ENCODE data around the gene WAC.
"Not testable (repeated sequence)": the region's sequence is repeated elsewhere in the genome, so short reads cannot be mapped to it uniquely, and the experiment has no call there.

WAC gene

DNA sequence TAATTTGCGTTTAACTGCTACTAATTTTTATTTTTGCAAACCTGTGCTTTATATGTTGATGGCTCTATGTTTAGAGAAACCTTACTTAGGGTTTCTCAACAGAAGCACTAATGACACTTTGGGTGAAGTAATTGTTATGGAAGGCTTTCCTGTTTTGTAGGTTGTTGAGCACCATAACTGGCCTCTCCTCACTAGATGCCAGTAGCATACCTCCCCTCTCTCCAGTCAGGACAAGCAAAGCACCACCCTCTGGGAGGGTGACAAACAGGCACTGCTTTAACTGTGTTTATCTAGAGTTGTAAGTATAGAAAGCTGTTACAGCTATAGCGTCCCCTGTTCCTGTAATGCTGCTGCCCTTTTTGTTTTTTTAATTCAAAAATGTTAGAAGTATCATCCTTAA is 60.9 kb downstream of the WAC start:
- Histone ChIP-seq H3K4me3 (ENCODE audit: low read depth in 1 of 2, low read length in 2 of 2) (no peak overlapping the region), H3K36me3 (ENCODE audit: insufficient read depth, low read length) (peaks cover 27% of the 10 kb centered on the region), H3K9me3 (ENCODE audit: low read length) (no peaks in the 10 kb centered on the region), H3K9ac (ENCODE audit: low read length) (no peak overlapping the region), H3K27ac (ENCODE audit: low read depth, low read length) (no peak overlapping the region), H3K27me3 (ENCODE audit: control insufficient read depth in 1 of 2, insufficient read depth in 2 of 2, low read length in 2 of 2) (no peaks in the 10 kb centered on the region), H3K4me1 (ENCODE audit: insufficient read depth, low read length) (peaks cover 29% of the 10 kb centered on the region)

DNA sequence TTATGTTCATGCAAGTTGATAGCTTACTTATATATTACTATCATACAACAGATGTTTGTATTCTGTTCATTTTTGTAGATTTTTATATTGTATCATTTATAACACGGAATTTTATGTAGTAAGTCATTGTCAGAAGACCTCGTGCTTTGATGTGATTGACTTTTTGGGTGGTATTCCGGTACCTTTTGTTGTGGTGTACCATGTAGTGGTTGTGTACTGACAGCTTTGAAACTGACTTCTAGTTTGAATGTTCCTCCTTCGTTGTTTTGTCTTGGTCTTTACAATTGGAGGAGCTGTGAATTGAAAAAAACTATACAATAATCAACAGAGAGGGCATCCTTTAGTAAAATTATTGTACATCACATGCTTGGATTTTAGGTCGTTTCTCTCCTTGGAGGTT is 61.5 kb downstream of the WAC start:
- H3K36me3 ChIP-seq (ENCODE audit: insufficient read depth, low read length): peaks cover 27% of the 10 kb centered on the region
- no peak overlapping the region for H3K9ac ChIP-seq (ENCODE audit: low read length)
- H3K4me1 ChIP-seq (ENCODE audit: insufficient read depth, low read length): peaks cover 31% of the 10 kb centered on the region
- H3K9me3 ChIP-seq (ENCODE audit: low read length): no peaks in the 10 kb centered on the region
- no peaks in the 10 kb centered on the region for H3K27me3 ChIP-seq (ENCODE audit: control insufficient read depth in 1 of 2, insufficient read depth in 2 of 2, low read length in 2 of 2)
- H3K27ac ChIP-seq (ENCODE audit: low read depth, low read length): no peak overlapping the region
- H3K4me3 ChIP-seq (ENCODE audit: low read depth in 1 of 2, low read length in 2 of 2): no peak overlapping the region

DNA sequence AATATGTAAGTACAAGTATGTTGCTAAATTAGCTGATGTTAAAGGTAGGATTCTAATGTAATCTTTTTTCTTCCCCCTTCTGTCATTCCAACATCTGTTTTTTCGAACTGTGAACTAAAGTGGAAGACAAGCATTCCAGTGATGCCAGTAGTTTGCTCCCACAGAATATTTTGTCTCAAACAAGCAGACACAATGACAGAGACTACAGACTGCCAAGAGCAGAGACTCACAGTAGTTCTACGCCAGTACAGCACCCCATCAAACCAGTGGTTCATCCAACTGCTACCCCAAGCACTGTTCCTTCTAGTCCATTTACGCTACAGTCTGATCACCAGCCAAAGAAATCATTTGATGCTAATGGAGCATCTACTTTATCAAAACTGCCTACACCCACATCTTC is 62.7 kb downstream of the WAC start:
- no peak overlapping the region for H3K9ac ChIP-seq (ENCODE audit: low read length)
- H3K27ac ChIP-seq (ENCODE audit: low read depth, low read length): no peak overlapping the region
- H3K36me3 ChIP-seq (ENCODE audit: insufficient read depth, low read length): peaks cover 19% of the 10 kb centered on the region
- no peaks in the 10 kb centered on the region for H3K27me3 ChIP-seq (ENCODE audit: control insufficient read depth in 1 of 2, insufficient read depth in 2 of 2, low read length in 2 of 2)
- peaks cover 34% of the 10 kb centered on the region for H3K4me1 ChIP-seq (ENCODE audit: insufficient read depth, low read length)
- no peaks in the 10 kb centered on the region for H3K9me3 ChIP-seq (ENCODE audit: low read length)
- no peak overlapping the region for H3K4me3 ChIP-seq (ENCODE audit: low read depth in 1 of 2, low read length in 2 of 2)

DNA sequence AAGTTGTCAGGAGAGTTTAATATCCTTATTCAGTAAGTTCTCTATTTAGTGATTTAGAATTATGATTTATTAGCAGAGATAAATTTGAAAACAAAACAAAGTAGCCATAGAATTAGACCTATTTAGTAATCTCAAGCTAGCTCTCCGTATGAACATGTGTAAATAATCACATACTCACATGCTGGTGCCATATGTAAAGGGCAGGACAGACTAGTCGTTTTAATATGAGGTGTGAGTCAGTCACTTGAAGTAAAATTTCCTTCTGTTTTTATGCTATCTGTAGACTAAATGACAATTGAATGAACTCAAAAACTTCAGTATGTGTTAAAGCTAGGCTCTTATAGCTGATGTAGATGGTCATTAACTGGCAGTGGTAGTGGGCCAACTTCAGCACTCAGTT is 67.1 kb downstream of the WAC start:
- H3K4me1 ChIP-seq (ENCODE audit: insufficient read depth, low read length): peaks cover 43% of the 10 kb centered on the region
- no peaks in the 10 kb centered on the region for H3K9me3 ChIP-seq (ENCODE audit: low read length)
- no peaks in the 10 kb centered on the region for H3K36me3 ChIP-seq (ENCODE audit: insufficient read depth, low read length)
- H3K4me3 ChIP-seq (ENCODE audit: low read depth in 1 of 2, low read length in 2 of 2): no peak overlapping the region
- H3K9ac ChIP-seq (ENCODE audit: low read length): no peak overlapping the region
- no peaks in the 10 kb centered on the region for H3K27me3 ChIP-seq (ENCODE audit: control insufficient read depth in 1 of 2, insufficient read depth in 2 of 2, low read length in 2 of 2)
- no peak overlapping the region for H3K27ac ChIP-seq (ENCODE audit: low read depth, low read length)

DNA sequence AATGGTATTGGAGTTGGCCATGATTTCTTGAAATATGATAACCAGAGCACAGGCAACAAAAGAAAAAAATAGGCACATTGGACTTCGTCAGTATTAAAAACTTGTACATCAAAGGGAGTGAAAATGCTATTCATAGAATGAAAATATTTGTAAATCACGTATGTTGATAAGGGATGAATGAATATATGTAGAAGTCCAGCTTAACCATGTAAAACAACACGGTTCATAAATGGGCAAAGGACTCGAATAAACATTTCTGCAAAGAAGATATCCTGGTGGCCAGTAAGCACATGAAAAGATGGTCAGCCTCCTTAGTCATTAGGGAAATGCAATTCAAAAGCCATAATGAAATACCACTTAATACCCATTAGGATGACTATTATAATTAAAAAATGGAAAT is 68.1 kb downstream of the WAC start:
- H3K4me3 ChIP-seq (ENCODE audit: low read depth in 1 of 2, low read length in 2 of 2): no peak overlapping the region
- no peaks in the 10 kb centered on the region for H3K36me3 ChIP-seq (ENCODE audit: insufficient read depth, low read length)
- no peaks in the 10 kb centered on the region for H3K9me3 ChIP-seq (ENCODE audit: low read length)
- no peak overlapping the region for H3K9ac ChIP-seq (ENCODE audit: low read length)
- no peaks in the 10 kb centered on the region for H3K27me3 ChIP-seq (ENCODE audit: control insufficient read depth in 1 of 2, insufficient read depth in 2 of 2, low read length in 2 of 2)
- no peak overlapping the region for H3K27ac ChIP-seq (ENCODE audit: low read depth, low read length)
- peaks cover 42% of the 10 kb centered on the region for H3K4me1 ChIP-seq (ENCODE audit: insufficient read depth, low read length)

DNA sequence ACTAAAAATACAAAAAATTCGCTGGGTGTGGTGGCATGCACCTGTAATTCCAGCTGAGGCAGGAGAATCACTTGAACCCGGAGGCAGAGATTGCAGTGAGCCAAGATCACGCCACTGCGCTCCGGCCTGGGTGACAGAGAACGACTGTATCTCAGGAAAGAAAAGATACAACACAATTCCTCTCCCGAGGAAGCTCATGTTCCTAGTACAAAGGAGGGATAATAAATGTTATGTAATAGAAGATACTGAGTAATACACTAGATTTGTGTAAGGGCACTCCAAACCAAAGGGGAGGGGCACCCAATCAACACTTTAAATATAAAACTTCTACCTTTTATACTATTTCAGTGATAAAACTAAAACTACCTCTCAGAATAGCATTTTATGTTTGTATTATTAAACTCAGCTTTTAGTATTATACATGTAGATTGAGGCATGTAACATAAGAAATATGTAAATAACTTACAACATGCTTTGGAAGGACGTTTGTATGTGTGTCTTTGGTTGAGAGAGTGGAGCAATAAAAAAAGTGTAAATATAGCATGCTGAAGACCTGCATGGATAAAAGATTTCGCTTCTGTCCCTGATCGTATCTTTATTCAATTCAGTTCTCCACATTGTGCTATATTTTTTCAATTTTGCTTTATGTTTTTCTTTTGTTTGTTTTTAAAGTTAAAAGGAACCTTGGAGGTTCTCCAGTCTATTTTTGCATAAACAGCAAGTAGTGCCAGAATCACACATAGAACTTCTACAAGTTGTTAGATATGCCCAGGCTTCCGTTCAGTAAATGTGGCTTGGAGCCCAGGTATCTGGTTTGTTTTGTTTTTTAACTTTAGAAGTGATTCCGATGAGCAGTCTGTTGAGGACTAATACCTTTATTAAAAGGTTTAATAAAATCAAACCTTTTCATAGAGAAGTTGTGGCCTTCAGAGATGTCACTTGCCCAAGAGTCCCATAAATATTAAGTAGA is 71.9 kb downstream of the WAC start:
- peaks cover 16% of the 10 kb centered on the region for H3K4me1 ChIP-seq (ENCODE audit: insufficient read depth, low read length)
- H3K9me3 ChIP-seq (ENCODE audit: low read length): no peaks in the 10 kb centered on the region
- H3K9ac ChIP-seq (ENCODE audit: low read length): no peak overlapping the region
- no peak overlapping the region for H3K27ac ChIP-seq (ENCODE audit: low read depth, low read length)
- H3K27me3 ChIP-seq (ENCODE audit: control insufficient read depth in 1 of 2, insufficient read depth in 2 of 2, low read length in 2 of 2): no peaks in the 10 kb centered on the region
- H3K36me3 ChIP-seq (ENCODE audit: insufficient read depth, low read length): peaks cover 7% of the 10 kb centered on the region
- H3K4me3 ChIP-seq (ENCODE audit: low read depth in 1 of 2, low read length in 2 of 2): no peak overlapping the region

DNA sequence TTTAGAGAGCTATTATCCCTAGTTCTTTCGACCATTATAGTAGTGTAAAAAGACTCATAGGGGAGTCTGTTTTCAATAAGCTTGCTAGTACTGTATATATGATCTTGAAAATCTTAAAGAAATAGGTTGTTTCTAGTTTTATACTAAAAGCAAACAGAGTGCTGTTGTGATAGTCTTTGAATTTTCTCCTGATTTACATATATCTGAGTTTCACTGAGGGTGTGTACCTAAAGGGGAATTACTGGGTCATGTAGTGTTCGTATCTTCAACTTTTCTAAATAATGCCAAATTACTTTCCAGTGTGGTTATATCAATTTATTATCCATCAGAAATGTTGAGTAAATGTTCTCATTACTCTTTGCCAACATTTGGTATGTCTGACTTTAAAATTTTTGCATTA is 73.7 kb downstream of the WAC start:
- Histone ChIP-seq H3K4me1 (ENCODE audit: insufficient read depth, low read length) (peaks cover 16% of the 10 kb centered on the region), H3K9ac (ENCODE audit: low read length) (no peak overlapping the region), H3K27ac (ENCODE audit: low read depth, low read length) (no peak overlapping the region), H3K4me3 (ENCODE audit: low read depth in 1 of 2, low read length in 2 of 2) (no peak overlapping the region), H3K9me3 (ENCODE audit: low read length) (no peaks in the 10 kb centered on the region), H3K36me3 (ENCODE audit: insufficient read depth, low read length) (peaks cover 21% of the 10 kb centered on the region), H3K27me3 (ENCODE audit: control insufficient read depth in 1 of 2, insufficient read depth in 2 of 2, low read length in 2 of 2) (no peaks in the 10 kb centered on the region)

DNA sequence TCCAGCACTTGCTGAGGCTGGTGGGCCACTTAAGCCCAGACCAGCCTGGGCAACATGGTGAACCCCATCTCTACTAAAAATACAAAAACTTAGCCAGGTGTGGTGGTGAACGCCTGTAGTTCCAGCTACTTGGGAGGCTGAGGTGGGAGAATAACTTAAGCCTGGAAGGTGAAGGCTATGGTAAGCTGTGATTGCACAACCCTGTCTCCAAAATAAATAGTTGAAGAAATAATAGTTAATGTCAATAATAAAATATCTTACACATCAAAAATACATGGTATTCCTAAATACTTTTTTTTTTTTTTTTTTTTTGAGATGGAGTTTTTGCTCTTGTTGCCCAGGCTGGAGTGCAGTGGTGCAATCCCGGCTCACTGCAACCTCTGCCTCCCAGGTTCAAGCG is 76.7 kb downstream of the WAC start:
- not testable (repeated sequence) for H3K9ac ChIP-seq (ENCODE audit: low read length); H3K9me3 ChIP-seq (ENCODE audit: low read length); H3K27me3 ChIP-seq (ENCODE audit: control insufficient read depth in 1 of 2, insufficient read depth in 2 of 2, low read length in 2 of 2); H3K4me3 ChIP-seq (ENCODE audit: low read depth in 1 of 2, low read length in 2 of 2); H3K27ac ChIP-seq (ENCODE audit: low read depth, low read length)
- peaks cover 10% of the 10 kb centered on the region for H3K4me1 ChIP-seq (ENCODE audit: insufficient read depth, low read length)
- peaks cover 49% of the 10 kb centered on the region for H3K36me3 ChIP-seq (ENCODE audit: insufficient read depth, low read length)

DNA sequence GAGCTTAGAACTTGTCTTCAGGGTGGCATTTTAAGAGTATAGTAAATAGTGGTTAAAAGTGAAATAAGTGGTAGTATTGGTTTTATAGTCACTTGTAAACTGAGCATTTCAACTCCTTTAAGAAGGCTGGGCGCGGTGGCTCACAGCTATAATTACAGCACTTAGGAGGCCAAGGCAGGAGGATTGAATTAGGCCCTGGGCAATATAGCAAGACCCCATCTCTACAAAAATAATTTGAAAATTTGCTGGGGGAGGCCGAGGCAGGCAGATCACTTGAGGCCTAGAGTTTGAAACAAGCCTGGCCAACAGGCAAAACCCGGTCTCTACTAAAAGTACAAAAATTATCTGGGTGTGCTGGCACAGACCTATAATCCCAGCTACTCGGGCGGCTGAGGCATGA is 80.0 kb downstream of the WAC start:
- Histone ChIP-seq H3K36me3 (ENCODE audit: insufficient read depth, low read length) (peaks cover 67% of the 10 kb centered on the region), H3K9ac (ENCODE audit: low read length) (no peak overlapping the region), H3K27ac (ENCODE audit: low read depth, low read length) (no peak overlapping the region), H3K4me1 (ENCODE audit: insufficient read depth, low read length) (no peaks in the 10 kb centered on the region), H3K4me3 (ENCODE audit: low read depth in 1 of 2, low read length in 2 of 2) (no peak overlapping the region), H3K9me3 (ENCODE audit: low read length) (no peaks in the 10 kb centered on the region), H3K27me3 (ENCODE audit: control insufficient read depth in 1 of 2, insufficient read depth in 2 of 2, low read length in 2 of 2) (no peaks in the 10 kb centered on the region)

DNA sequence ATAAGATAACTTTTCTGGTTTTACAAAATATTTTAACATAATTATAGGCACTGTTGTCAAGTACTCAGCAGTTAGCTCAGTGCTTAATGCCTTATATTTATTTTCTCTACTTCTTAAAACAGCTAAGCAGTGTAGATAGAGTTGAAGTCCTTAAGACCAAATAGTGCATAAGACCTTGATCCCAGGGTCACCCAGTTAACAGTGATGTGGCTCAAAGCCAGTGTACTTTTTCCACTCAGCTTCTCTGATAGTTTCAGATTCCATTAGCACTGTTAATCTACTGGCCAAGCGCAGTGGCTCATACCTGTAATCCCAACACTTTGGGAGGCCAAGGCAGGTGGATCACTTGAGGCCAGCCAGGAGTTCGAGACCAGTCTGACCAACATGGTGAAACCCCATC is 83.6 kb downstream of the WAC start:
- Histone ChIP-seq H3K27me3 (ENCODE audit: control insufficient read depth in 1 of 2, insufficient read depth in 2 of 2, low read length in 2 of 2) (no peaks in the 10 kb centered on the region), H3K4me1 (ENCODE audit: insufficient read depth, low read length) (no peaks in the 10 kb centered on the region), H3K9me3 (ENCODE audit: low read length) (no peaks in the 10 kb centered on the region), H3K9ac (ENCODE audit: low read length) (no peak overlapping the region), H3K27ac (ENCODE audit: low read depth, low read length) (no peak overlapping the region), H3K36me3 (ENCODE audit: insufficient read depth, low read length) (peaks cover 62% of the 10 kb centered on the region), H3K4me3 (ENCODE audit: low read depth in 1 of 2, low read length in 2 of 2) (no peak overlapping the region)

DNA sequence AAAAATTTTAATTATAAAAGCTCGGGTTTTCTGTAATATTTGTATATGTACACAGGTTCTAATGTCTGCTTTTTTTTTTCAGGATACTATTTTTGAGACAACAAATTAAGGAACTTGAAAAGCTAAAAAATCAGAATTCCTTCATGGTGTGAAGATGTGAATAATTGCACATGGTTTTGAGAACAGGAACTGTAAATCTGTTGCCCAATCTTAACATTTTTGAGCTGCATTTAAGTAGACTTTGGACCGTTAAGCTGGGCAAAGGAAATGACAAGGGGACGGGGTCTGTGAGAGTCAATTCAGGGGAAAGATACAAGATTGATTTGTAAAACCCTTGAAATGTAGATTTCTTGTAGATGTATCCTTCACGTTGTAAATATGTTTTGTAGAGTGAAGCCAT is 86.5 kb downstream of the WAC start:
- H3K9ac ChIP-seq (ENCODE audit: low read length): no peak overlapping the region
- no peak overlapping the region for H3K27ac ChIP-seq (ENCODE audit: low read depth, low read length)
- no peaks in the 10 kb centered on the region for H3K9me3 ChIP-seq (ENCODE audit: low read length)
- H3K4me1 ChIP-seq (ENCODE audit: insufficient read depth, low read length): no peaks in the 10 kb centered on the region
- H3K27me3 ChIP-seq (ENCODE audit: control insufficient read depth in 1 of 2, insufficient read depth in 2 of 2, low read length in 2 of 2): no peaks in the 10 kb centered on the region
- peaks cover 36% of the 10 kb centered on the region for H3K36me3 ChIP-seq (ENCODE audit: insufficient read depth, low read length)
- no peak overlapping the region for H3K4me3 ChIP-seq (ENCODE audit: low read depth in 1 of 2, low read length in 2 of 2)

DNA sequence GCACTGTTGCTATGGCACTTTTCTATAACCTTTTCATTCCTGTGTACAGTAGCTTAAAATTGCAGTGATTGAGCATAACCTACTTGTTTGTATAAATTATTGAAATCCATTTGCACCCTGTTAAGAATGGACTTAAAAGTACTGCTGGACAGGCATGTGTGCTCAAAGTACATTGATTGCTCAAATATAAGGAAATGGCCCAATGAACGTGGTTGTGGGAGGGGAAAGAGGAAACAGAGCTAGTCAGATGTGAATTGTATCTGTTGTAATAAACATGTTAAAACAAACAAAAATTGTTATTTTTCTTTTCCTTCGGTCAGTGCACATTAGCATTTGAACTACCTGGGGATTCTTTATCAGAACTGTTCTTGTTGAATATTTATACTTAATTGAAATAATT is 87.3 kb downstream of the WAC start:
- H3K36me3 ChIP-seq (ENCODE audit: insufficient read depth, low read length): peaks cover 28% of the 10 kb centered on the region
- H3K9me3 ChIP-seq (ENCODE audit: low read length): no peaks in the 10 kb centered on the region
- no peak overlapping the region for H3K27ac ChIP-seq (ENCODE audit: low read depth, low read length)
- no peak overlapping the region for H3K4me3 ChIP-seq (ENCODE audit: low read depth in 1 of 2, low read length in 2 of 2)
- H3K9ac ChIP-seq (ENCODE audit: low read length): no peak overlapping the region
- H3K27me3 ChIP-seq (ENCODE audit: control insufficient read depth in 1 of 2, insufficient read depth in 2 of 2, low read length in 2 of 2): no peaks in the 10 kb centered on the region
- no peaks in the 10 kb centered on the region for H3K4me1 ChIP-seq (ENCODE audit: insufficient read depth, low read length)

All from muscle layer of colon (tissue), 2 donors.